HepG2 (cell line): Measurements from ENCODE around the gene NRSN2. TPM values are rescaled to one million over a fixed set of nuclear protein-coding genes. Genes with fewer than 3 reads are reported as not detected.
A peak's percentile ranks its signal among the peaks of the same experiment; 100 is the strongest.

ENCODE experiments used
- ATAC-seq: fragments of 200-7000 bp; cut with Tn5 transposase; 3 replicates; pipeline ENCODE4 v1.9.1; 2020; ENCODE audit warnings: mild to moderate bottlenecking, moderate library complexity
- BruUV-seq: library from RNA; stranded (reverse); fragments of 400-500 nt; replicated peaks from 2 replicates; lab custom pipeline; 2021; lab: Mats Ljungman, UMichigan
- CTCF ChIA-PET: fragments of 300-600 bp; formaldehyde crosslinking; extraction: SDS; loops from one replicate; lab custom pipeline; 2021; ENCODE audit warnings: low total read pairs, inconsistent platforms, low intra/inter-chr PET ratio; lab: Yijun Ruan, JAX
- POLR2A ChIA-PET: fragments of 350-600 bp; sonication (Branson Sonifier 250); formaldehyde crosslinking; loops from one replicate; lab custom pipeline; 2020; ENCODE audit warnings: antibody characterized with exemption, inconsistent platforms; lab: Yijun Ruan, JAX
- DNase-seq: peaks from one replicate; pipeline ENCODE4 v3.0.0-alpha.2; 2015; ENCODE audit warnings: low spot score
- FAIRE-seq: peaks from 3 replicates; lab custom pipeline; 2011; peaks lifted over from hg19 to GRCh38; lab: Jason Lieb, UNC
- H2AFZ ChIP-seq: one replicate; pipeline ENCODE4 v1.6.1; 2011; ENCODE audit warnings: low read length, inconsistent platforms
- H3K27ac ChIP-seq: fragments of 300-600 bp; 3 replicates; pipeline ENCODE4 v1.8.0; 2011; ENCODE audit warnings: mixed run types, mild to moderate bottlenecking, mixed read lengths, low read length, inconsistent platforms; ENCODE audit not compliant: insufficient read depth; ENCODE audit errors: extremely low read length
- H3K27me3 ChIP-seq, 2 experiments: fragments of 200-600 bp in 1 of 2; 2 replicates in 1 of 2; 3 replicates in 1 of 2; pipeline versions ENCODE4 v1.6.0 to v1.8.0; 2011; ENCODE audit warnings: low read length in 2 of 2, mild to moderate bottlenecking in 2 of 2, moderate library complexity in 2 of 2, inconsistent platforms in 1 of 2; ENCODE audit not compliant: insufficient read depth in 2 of 2, control insufficient read depth in 1 of 2
- H3K36me3 ChIP-seq, 2 experiments: fragments of 200-600 bp in 1 of 2; replicated peaks in 1 of 2; 2 replicates in 1 of 2; 3 replicates in 1 of 2; pipeline versions ENCODE4 v1.5.1 to v1.8.0; 2011; ENCODE audit warnings: low read length in 2 of 2, inconsistent platforms in 1 of 2; ENCODE audit not compliant: insufficient read depth in 2 of 2, control insufficient read depth in 1 of 2
- H3K4me1 ChIP-seq: 2 replicates; pipeline ENCODE4 v1.5.1; 2012; ENCODE audit warnings: low read length, inconsistent platforms; ENCODE audit not compliant: insufficient read depth
- H3K4me2 ChIP-seq: 2 replicates; pipeline ENCODE4 v1.6.0; 2011; ENCODE audit warnings: low read depth, low read length, inconsistent platforms
- H3K4me3 ChIP-seq, 3 experiments: fragments of 200-600 bp in 1 of 3; sonication (generic), shearing (Covaris generic) in 1 of 3; replicated peaks in 1 of 3; 2 replicates each; pipeline ENCODE4 v1.5.1; 2011 to 2016; ENCODE audit warnings: low read length in 3 of 3, inconsistent platforms in 2 of 3, low read depth in 2 of 3, mild to moderate bottlenecking in 2 of 3, control low read depth in 1 of 3, mixed read lengths in 1 of 3; ENCODE audit not compliant: insufficient read depth in 1 of 3
- H3K79me2 ChIP-seq: one replicate; pipeline ENCODE4 v1.6.1; 2011; ENCODE audit warnings: low read length, inconsistent platforms; ENCODE audit not compliant: insufficient read depth
- H3K9ac ChIP-seq: 2 replicates; pipeline ENCODE4 v1.6.0; 2011; ENCODE audit warnings: mild to moderate bottlenecking, low read depth, low read length, inconsistent platforms; ENCODE audit not compliant: insufficient read depth
- H3K9me3 ChIP-seq: 2 replicates; pipeline ENCODE4 v1.5.1; 2012; ENCODE audit warnings: mild to moderate bottlenecking, low read length
- H4K20me1 ChIP-seq: 2 replicates; pipeline ENCODE4 v1.6.0; 2011; ENCODE audit warnings: inconsistent platforms, mild to moderate bottlenecking, low read length, moderate library complexity; ENCODE audit not compliant: insufficient read depth
- AGO2 ChIP-seq: fragments of 200-400 bp; formaldehyde crosslinking; optimal IDR thresholded peaks from 2 replicates; pipeline ENCODE3; 2017; ENCODE audit warnings: mild to moderate bottlenecking, low read depth, low read length, moderate library complexity
- CBFB ChIP-seq: sonication (generic); formaldehyde crosslinking; IDR thresholded peaks from 2 replicates; pipeline ENCODE4 v1.4.0; 2020; ENCODE audit warnings: missing genetic modification reagents
- POLR2G ChIP-seq: fragments of 200-400 bp; formaldehyde crosslinking; IDR thresholded peaks from 2 replicates; pipeline ENCODE4 v1.6.1; 2018; ENCODE audit warnings: mild to moderate bottlenecking, low read depth, low read length, moderate library complexity
- RBFOX2 ChIP-seq: fragments of 200-400 bp; formaldehyde crosslinking; IDR thresholded peaks from 2 replicates; pipeline ENCODE4 v1.6.1; 2017; ENCODE audit warnings: low read depth, mild to moderate bottlenecking, low read length
- ZNF724P ChIP-seq: sonication (generic); formaldehyde crosslinking; IDR thresholded peaks from 2 replicates; pipeline ENCODE4 v1.8.0; 2022; ENCODE audit warnings: missing genetic modification reagents, borderline replicate concordance
- ZNF768 ChIP-seq: sonication (generic); formaldehyde crosslinking; IDR thresholded peaks from 2 replicates; pipeline ENCODE4 v1.4.0; 2020; ENCODE audit warnings: missing genetic modification reagents
- ZNF891 ChIP-seq: sonication (generic); formaldehyde crosslinking; IDR thresholded peaks from 2 replicates; pipeline ENCODE4 v1.5.0; 2020; ENCODE audit warnings: mild to moderate bottlenecking, missing genetic modification reagents
- WGBS: methylation state at CpG from one replicate; pipeline ENCODE4 v1.1.6; 2017; ENCODE audit warnings: low lambda C conversion rate; 5-methylcytosine and 5-hydroxymethylcytosine counted together
- in situ Hi-C: cut with HindIII; loops from 2 replicates; pipeline ENCODE4 v1.10.0; 2017; ENCODE audit warnings: low pct_unique_long_range_greater_than_20kb; ENCODE audit not compliant: extremely low pct_ligation_motif_present
- intact Hi-C: fragments of 100-400 bp; cut with micrococcal nuclease; formaldehyde crosslinking; loops from one replicate; pipeline ENCODE4 v1.10.0; 2022; ENCODE audit not compliant: unreplicated experiment
- polyA plus RNA-seq, 8 experiments: library from polyadenylated mRNA; depleted of rRNA in 3 of 8; stranded (reverse) in 7 of 8; unstranded in 1 of 8; fragments of >200 nt; fragmentation: Illumina TruSeq in 4 of 8; extraction: Trizol in 4 of 8; gene quantifications; 2 replicates each; pipeline versions ENCODE4 v1.2.1 to v1.2.3, GENCODE V29; 2011 to 2016; ENCODE audit warnings: low read depth in 4 of 8, missing spikeins in 1 of 8, mixed read lengths in 1 of 8; ENCODE audit not compliant: insufficient read depth in 1 of 8
- total RNA-seq, 5 experiments: library from RNA; depleted of rRNA; stranded (reverse); fragments of >200 nt; fragmentation: Illumina TruSeq; extraction: Trizol; gene quantifications; 2 replicates each; pipeline ENCODE4 v1.2.3, GENCODE V29; 2016; ENCODE audit warnings: low read depth in 1 of 5

Gene NRSN2
- total and polyA plus RNA-seq, 2 of the 13 experiments (the other 11 are each of a cell fraction or from before 2014, with no cell fraction given), result 32.3 to 49.4 TPM

DNA sequence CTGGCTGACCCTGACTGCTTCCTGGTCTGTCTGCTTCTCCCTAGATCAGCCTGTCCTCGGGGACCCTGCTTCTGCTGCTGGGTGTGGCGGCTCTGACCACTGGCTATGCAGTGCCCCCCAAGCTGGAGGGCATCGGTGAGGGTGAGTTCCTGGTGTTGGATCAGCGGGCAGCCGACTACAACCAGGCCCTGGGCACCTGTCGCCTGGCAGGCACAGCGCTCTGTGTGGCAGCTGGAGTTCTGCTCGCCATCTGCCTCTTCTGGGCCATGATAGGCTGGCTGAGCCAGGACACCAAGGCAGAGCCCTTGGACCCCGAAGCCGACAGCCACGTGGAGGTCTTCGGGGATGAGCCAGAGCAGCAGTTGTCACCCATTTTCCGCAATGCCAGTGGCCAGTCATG, 6.3 kb downstream of the NRSN2 start:
- DNase-seq, result no peak
- no peak for FAIRE-seq
- H3K4me3 ChIP-seq, result no peak overlapping the region
- intact Hi-C loops (no loop called here), in situ Hi-C loops (loop anchor here (5.0 to 10.0 kb wide), 4 partner anchors 79 to 382 kb away; no protein-coding TSS in a partner anchor)
- peaks cover 4 to 21% of the 10 kb centered on the region in 2 experiments; a peak in 4 of 5 replicates for H3K36me3 ChIP-seq
- H3K4me2 ChIP-seq, result no peak overlapping the region
- WGBS, result 91% methylated on average over 11 of the region's 13 CpGs
- no peaks in the 10 kb centered on the region for H4K20me1 ChIP-seq
- no peaks in the 10 kb centered on the region for H3K9me3 ChIP-seq
- H3K79me2 ChIP-seq, result peaks cover 4% of the 10 kb centered on the region
- BruUV-seq, result no TSS peak
- H3K4me1 ChIP-seq, result peaks cover 27% of the 10 kb centered on the region
- POLR2A ChIA-PET, result interaction anchor here (0.9 to 25.4 kb wide), 5 partner anchors 38 to 78 kb away, joined by 3 to 1587 read pairs (median 5); partner anchors contain the start of gene TRIB3
- no peak overlapping the region for H2AFZ ChIP-seq
- CTCF ChIA-PET, result interaction anchor here (1.1 to 3.9 kb wide), 4 partner anchors 76 to 126 kb away, joined by 3 to 106 read pairs (median 16); no protein-coding TSS in a partner anchor
- H3K27me3 ChIP-seq, result no peaks in the 10 kb centered on the region
- TF ChIP-seq RBFOX2 (peak; percentile 46; the same call in 1 of the 2 replicates), ZNF724P (CRISPR knock-in tag) (0 out of 2 replicates have a peak, but pooled peaks have one; percentile 53), CBFB (CRISPR knock-in tag) (no peak), POLR2G (0 out of 2 replicates have a peak, but pooled peaks have one; percentile 9), AGO2 (peak; percentile 80), ZNF891 (CRISPR knock-in tag) (no peak), ZNF768 (peak; percentile 34; the same call in 1 of the 2 replicates)
- no peak for ATAC-seq
- H3K27ac ChIP-seq, result no peak overlapping the region
- H3K9ac ChIP-seq, result no peak overlapping the region
